Keratinocyte (primary cell): ENCODE measurements around the gene CSMD2. TPM values are rescaled to one million over a fixed set of nuclear protein-coding genes. Genes with fewer than 3 reads are reported as not detected.

Experiments used
- DNase-seq: peaks from one replicate; pipeline ENCODE4 v3.0.0-alpha.2; 2011; ENCODE audit warnings: low read depth, missing footprints, low spot score
- FAIRE-seq: peaks from 2 replicates; lab custom pipeline; 2011; peaks lifted over from hg19 to GRCh38; lab: Jason Lieb, UNC
- H2AFZ ChIP-seq: 2 replicates; pipeline ENCODE4 v1.6.0; 2012; ENCODE audit warnings: low read length, control low read depth, inconsistent platforms; ENCODE audit not compliant: control insufficient read depth
- H3K27ac ChIP-seq: 2 replicates; pipeline ENCODE4 v1.5.1; 2011; ENCODE audit warnings: low read length; ENCODE audit not compliant: control insufficient read depth, insufficient read depth
- H3K27me3 ChIP-seq: 3 replicates; pipeline ENCODE4 v1.6.0; 2011; ENCODE audit warnings: low read length; ENCODE audit not compliant: control insufficient read depth, insufficient read depth; ENCODE audit errors: extremely low read depth
- H3K36me3 ChIP-seq, 2 experiments: 2 replicates in 1 of 2; 3 replicates in 1 of 2; pipeline ENCODE4 v1.5.1; 2011; ENCODE audit warnings: low read length in 2 of 2, mild to moderate bottlenecking in 1 of 2; ENCODE audit not compliant: control insufficient read depth in 2 of 2, insufficient read depth in 2 of 2; ENCODE audit errors: extremely low read depth in 1 of 2
- H3K4me1 ChIP-seq: 3 replicates; pipeline ENCODE4 v1.5.1; 2011; ENCODE audit warnings: low read length; ENCODE audit not compliant: control insufficient read depth, insufficient read depth; ENCODE audit errors: extremely low read depth
- H3K4me2 ChIP-seq: 3 replicates; pipeline ENCODE4 v1.6.0; 2011; ENCODE audit warnings: low read depth, low read length; ENCODE audit not compliant: control insufficient read depth, insufficient read depth; ENCODE audit errors: extremely low read depth
- H3K4me3 ChIP-seq, 3 experiments: fragments of 200-600 bp in 1 of 3; sonication (generic) in 1 of 3; 2 replicates in 2 of 3; 3 replicates in 1 of 3; pipeline ENCODE4 v1.5.1; 2011 to 2016; ENCODE audit warnings: low read length in 3 of 3, mild to moderate bottlenecking in 3 of 3, control low read depth in 2 of 3, inconsistent platforms in 1 of 3, low read depth in 1 of 3, mixed read lengths in 1 of 3, mixed run types in 1 of 3, moderate library complexity in 1 of 3; ENCODE audit not compliant: control insufficient read depth in 2 of 3, insufficient read depth in 2 of 3; ENCODE audit errors: extremely low read depth in 1 of 3
- H3K79me2 ChIP-seq: 2 replicates; pipeline ENCODE4 v1.6.0; 2012; ENCODE audit warnings: low read length; ENCODE audit not compliant: control insufficient read depth, insufficient read depth
- H3K9ac ChIP-seq: 3 replicates; pipeline ENCODE4 v1.6.0; 2011; ENCODE audit warnings: low read length; ENCODE audit not compliant: control insufficient read depth, insufficient read depth; ENCODE audit errors: extremely low read depth
- H3K9me1 ChIP-seq: 3 replicates; pipeline ENCODE4 v1.6.0; 2011; ENCODE audit warnings: low read length; ENCODE audit not compliant: control insufficient read depth, insufficient read depth; ENCODE audit errors: extremely low read depth
- H3K9me3 ChIP-seq: 2 replicates; pipeline ENCODE4 v1.5.1; 2012; ENCODE audit warnings: low read depth, low read length; ENCODE audit not compliant: control insufficient read depth
- H4K20me1 ChIP-seq: 3 replicates; pipeline ENCODE4 v1.6.0; 2011; ENCODE audit warnings: low read length; ENCODE audit not compliant: control insufficient read depth, insufficient read depth; ENCODE audit errors: extremely low read depth
- EZH2 ChIP-seq: IDR thresholded peaks from one replicate; pipeline ENCODE4 v1.6.1; 2012; ENCODE audit warnings: inconsistent platforms, mild to moderate bottlenecking, low read length, moderate library complexity
- dilution Hi-C: fragments of 300-500 bp; cut with MboI; formaldehyde crosslinking; loops from one replicate; pipeline ENCODE4 v1.7.0; 2020; ENCODE audit warnings: low sequenced_read_pairs; ENCODE audit not compliant: extremely low pct_ligation_motif_present
- polyA plus RNA-seq, 5 experiments: library from polyadenylated mRNA; depleted of rRNA in 3 of 5; stranded (reverse) in 3 of 5; stranded (forward) in 1 of 5; unstranded in 1 of 5; fragments of >200 nt; gene quantifications; 1 replicate in 1 of 5; 2 replicates in 3 of 5; 3 replicates in 1 of 5; pipeline versions ENCODE4 v1.2.1 to v1.2.3, GENCODE V29; 2011 to 2012; ENCODE audit warnings: missing spikeins in 2 of 5, low read depth in 1 of 5, low replicate concordance in 1 of 5
- TF ChIP-seq, protein P1 (sequence below), 3 experiments: IDR thresholded peaks in 1 of 3; conservative IDR thresholded peaks in 1 of 3; optimal IDR thresholded peaks in 1 of 3; 2 replicates in 2 of 3; 3 replicates in 1 of 3; pipeline versions ENCODE3 to v1.5.1; 2011; ENCODE audit warnings: low read length in 3 of 3, mild to moderate bottlenecking in 3 of 3, moderate library complexity in 2 of 3, control low read depth in 1 of 3, inconsistent platforms in 1 of 3; ENCODE audit not compliant: insufficient read depth in 2 of 3; ENCODE audit errors: extremely low read depth in 1 of 3

CSMD2 gene
- polyA plus RNA-seq, 1 donor (not counting 4 experiments of a cell fraction or from before 2014, with no cell fraction given): 2.0 TPM

- no peak for DNase-seq
- no peaks in the 10 kb centered on the region for H3K4me1 ChIP-seq
- H3K36me3 ChIP-seq: no peaks in the 10 kb centered on the region
- TF ChIP-seq EZH2: no peak
- TF ChIP-seq, protein P1, sequence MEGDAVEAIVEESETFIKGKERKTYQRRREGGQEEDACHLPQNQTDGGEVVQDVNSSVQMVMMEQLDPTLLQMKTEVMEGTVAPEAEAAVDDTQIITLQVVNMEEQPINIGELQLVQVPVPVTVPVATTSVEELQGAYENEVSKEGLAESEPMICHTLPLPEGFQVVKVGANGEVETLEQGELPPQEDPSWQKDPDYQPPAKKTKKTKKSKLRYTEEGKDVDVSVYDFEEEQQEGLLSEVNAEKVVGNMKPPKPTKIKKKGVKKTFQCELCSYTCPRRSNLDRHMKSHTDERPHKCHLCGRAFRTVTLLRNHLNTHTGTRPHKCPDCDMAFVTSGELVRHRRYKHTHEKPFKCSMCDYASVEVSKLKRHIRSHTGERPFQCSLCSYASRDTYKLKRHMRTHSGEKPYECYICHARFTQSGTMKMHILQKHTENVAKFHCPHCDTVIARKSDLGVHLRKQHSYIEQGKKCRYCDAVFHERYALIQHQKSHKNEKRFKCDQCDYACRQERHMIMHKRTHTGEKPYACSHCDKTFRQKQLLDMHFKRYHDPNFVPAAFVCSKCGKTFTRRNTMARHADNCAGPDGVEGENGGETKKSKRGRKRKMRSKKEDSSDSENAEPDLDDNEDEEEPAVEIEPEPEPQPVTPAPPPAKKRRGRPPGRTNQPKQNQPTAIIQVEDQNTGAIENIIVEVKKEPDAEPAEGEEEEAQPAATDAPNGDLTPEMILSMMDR (optimal IDR thresholded peaks at IDR 0.05 in 1 of 3, IDR thresholded peaks at IDR 0.05 in 1 of 3, conservative IDR thresholded peaks at IDR 0.05 in 1 of 3; ENCODE audit: extremely low read depth in 1 of 3, insufficient read depth in 2 of 3, low read length in 3 of 3): no peak
- no peak overlapping the region for H3K4me2 ChIP-seq
- no peaks in the 10 kb centered on the region for H3K79me2 ChIP-seq
- H3K9me1 ChIP-seq: no peaks in the 10 kb centered on the region
- no peak overlapping the region for H3K27ac ChIP-seq
- H3K27me3 ChIP-seq: no peaks in the 10 kb centered on the region
- H3K9ac ChIP-seq: no peak overlapping the region
- FAIRE-seq: no peak
- no peak overlapping the region for H3K4me3 ChIP-seq
- no peak overlapping the region for H2AFZ ChIP-seq
- no peaks in the 10 kb centered on the region for H3K9me3 ChIP-seq
- H4K20me1 ChIP-seq: no peaks in the 10 kb centered on the region
- dilution Hi-C loops: no loop called here
Observed at GRCh38 chr1:33824321-33824720, 340.7 kb downstream of the CSMD2 start.

- DNase-seq (no peak), FAIRE-seq (no peak)
- dilution Hi-C loops: no loop called here
- Histone ChIP-seq H3K9me1 (no peaks in the 10 kb centered on the region), H3K4me2 (no peak overlapping the region), H3K79me2 (no peaks in the 10 kb centered on the region), H3K9me3 (no peaks in the 10 kb centered on the region), H3K36me3 (no peaks in the 10 kb centered on the region), H2AFZ (no peak overlapping the region), H3K27ac (no peak overlapping the region), H3K9ac (no peak overlapping the region), H4K20me1 (no peaks in the 10 kb centered on the region), H3K27me3 (no peaks in the 10 kb centered on the region), H3K4me1 (no peaks in the 10 kb centered on the region), H3K4me3 (no peak overlapping the region)
- TF ChIP-seq EZH2: no peak
- TF ChIP-seq, protein P1 (optimal IDR thresholded peaks at IDR 0.05 in 1 of 3, IDR thresholded peaks at IDR 0.05 in 1 of 3, conservative IDR thresholded peaks at IDR 0.05 in 1 of 3; ENCODE audit: extremely low read depth in 1 of 3, insufficient read depth in 2 of 3, low read length in 3 of 3): no peak
Observed at GRCh38 chr1:33823830-33824229, 341.2 kb downstream of the CSMD2 start.
